ENCODE results near the gene PDXP. TPM values are rescaled to one million over a fixed set of nuclear protein-coding genes. Genes with fewer than 3 reads are reported as not detected.
A peak's percentile ranks its signal among the peaks of the same experiment; 100 is the strongest.

The PDXP gene
- total and polyA plus RNA-seq, 2 of the 13 experiments (the other 11 are each of a cell fraction or from before 2014, with no cell fraction given): 58.2 to 70.6 TPM

DNA sequence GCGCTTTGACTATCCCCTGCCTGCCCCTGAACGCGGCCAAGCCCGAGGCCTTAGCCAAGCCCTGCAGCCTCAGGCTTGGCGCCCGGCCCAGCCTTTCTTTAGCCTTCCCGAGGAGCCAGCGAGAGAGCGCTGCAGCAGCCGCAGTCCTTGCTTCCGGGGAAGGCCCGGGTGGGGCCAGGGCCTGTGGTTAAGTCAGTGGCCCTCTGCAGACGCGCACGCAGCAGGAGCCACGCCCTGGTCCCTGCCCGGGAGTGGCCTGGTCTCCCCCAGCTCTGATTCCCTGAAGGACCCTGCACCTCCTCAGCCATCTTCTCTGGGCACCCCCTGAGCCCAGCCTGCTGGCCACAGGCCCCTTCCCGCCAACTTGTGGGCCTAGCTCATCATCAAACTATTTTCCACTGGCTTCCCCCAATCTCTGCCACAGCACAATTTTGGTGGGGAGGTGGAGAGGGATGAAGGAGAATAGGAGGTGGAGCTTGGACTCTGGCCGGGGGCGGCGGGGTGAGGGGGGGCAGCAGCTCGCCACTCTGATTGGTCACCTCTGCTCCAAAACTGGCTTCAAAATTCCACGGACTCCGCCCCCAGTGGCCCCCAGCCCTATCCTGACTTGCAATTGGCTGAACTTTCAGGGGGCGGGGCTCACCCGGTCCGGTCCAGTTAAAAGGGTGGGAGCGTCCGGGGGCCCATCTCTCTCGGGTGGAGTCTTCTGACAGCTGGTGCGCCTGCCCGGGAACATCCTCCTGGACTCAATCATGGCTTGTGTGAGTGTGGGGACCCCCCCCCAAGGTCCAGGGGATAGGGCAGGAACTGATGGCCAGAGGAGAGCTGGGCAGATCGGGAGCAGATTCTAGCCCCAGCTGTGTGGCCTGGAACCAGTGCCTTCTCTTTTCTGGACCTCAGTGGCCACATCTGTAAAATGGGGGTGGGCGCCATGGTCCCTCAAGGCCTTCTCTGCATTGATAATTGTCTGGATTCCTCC lies 16.7 kb downstream of the PDXP start, which contains the start of gene LGALS1 (continued):
- TF ChIP-seq KLF16 (CRISPR knock-in tag; IDR thresholded peaks at IDR 0.05) (no peak), ZNF773 (CRISPR knock-in tag; IDR thresholded peaks at IDR 0.05; ENCODE audit: borderline replicate concordance) (no peak), ZNF800 (CRISPR knock-in tag; IDR thresholded peaks at IDR 0.05) (0 out of 2 replicates have a peak, but pooled peaks have one; percentile 40), ZNF274 (CRISPR knock-in tag; IDR thresholded peaks at IDR 0.05) (no peak), ZHX1 (CRISPR knock-in tag; IDR thresholded peaks at IDR 0.05; ENCODE audit: low read depth) (no peak), RAD51 (IDR thresholded peaks at IDR 0.05; ENCODE audit: borderline replicate concordance) (no peak), ZNF567 (CRISPR knock-in tag; IDR thresholded peaks at IDR 0.05; ENCODE audit: borderline replicate concordance) (no peak), ZNF136 (CRISPR knock-in tag; IDR thresholded peaks at IDR 0.05; ENCODE audit: low read depth) (no peak), SIN3A (IDR thresholded peaks at IDR 0.05; ENCODE audit: borderline replicate concordance, low read depth, low read length) (peak; percentile 22; the same call in 1 of the 2 replicates), PCBP1 (IDR thresholded peaks at IDR 0.05; ENCODE audit: borderline replicate concordance, low read depth, low read length) (no peak), FOSL1 (CRISPR knock-in tag; IDR thresholded peaks at IDR 0.05; ENCODE audit: borderline replicate concordance) (no peak), HNRNPUL1 (IDR thresholded peaks at IDR 0.05; ENCODE audit: low read depth, low read length) (no peak), TBP (CRISPR knock-in tag; IDR thresholded peaks at IDR 0.05) (no peak), MTA3 (CRISPR knock-in tag; IDR thresholded peaks at IDR 0.05) (no peak)
- TF ChIP-seq, protein P1, sequence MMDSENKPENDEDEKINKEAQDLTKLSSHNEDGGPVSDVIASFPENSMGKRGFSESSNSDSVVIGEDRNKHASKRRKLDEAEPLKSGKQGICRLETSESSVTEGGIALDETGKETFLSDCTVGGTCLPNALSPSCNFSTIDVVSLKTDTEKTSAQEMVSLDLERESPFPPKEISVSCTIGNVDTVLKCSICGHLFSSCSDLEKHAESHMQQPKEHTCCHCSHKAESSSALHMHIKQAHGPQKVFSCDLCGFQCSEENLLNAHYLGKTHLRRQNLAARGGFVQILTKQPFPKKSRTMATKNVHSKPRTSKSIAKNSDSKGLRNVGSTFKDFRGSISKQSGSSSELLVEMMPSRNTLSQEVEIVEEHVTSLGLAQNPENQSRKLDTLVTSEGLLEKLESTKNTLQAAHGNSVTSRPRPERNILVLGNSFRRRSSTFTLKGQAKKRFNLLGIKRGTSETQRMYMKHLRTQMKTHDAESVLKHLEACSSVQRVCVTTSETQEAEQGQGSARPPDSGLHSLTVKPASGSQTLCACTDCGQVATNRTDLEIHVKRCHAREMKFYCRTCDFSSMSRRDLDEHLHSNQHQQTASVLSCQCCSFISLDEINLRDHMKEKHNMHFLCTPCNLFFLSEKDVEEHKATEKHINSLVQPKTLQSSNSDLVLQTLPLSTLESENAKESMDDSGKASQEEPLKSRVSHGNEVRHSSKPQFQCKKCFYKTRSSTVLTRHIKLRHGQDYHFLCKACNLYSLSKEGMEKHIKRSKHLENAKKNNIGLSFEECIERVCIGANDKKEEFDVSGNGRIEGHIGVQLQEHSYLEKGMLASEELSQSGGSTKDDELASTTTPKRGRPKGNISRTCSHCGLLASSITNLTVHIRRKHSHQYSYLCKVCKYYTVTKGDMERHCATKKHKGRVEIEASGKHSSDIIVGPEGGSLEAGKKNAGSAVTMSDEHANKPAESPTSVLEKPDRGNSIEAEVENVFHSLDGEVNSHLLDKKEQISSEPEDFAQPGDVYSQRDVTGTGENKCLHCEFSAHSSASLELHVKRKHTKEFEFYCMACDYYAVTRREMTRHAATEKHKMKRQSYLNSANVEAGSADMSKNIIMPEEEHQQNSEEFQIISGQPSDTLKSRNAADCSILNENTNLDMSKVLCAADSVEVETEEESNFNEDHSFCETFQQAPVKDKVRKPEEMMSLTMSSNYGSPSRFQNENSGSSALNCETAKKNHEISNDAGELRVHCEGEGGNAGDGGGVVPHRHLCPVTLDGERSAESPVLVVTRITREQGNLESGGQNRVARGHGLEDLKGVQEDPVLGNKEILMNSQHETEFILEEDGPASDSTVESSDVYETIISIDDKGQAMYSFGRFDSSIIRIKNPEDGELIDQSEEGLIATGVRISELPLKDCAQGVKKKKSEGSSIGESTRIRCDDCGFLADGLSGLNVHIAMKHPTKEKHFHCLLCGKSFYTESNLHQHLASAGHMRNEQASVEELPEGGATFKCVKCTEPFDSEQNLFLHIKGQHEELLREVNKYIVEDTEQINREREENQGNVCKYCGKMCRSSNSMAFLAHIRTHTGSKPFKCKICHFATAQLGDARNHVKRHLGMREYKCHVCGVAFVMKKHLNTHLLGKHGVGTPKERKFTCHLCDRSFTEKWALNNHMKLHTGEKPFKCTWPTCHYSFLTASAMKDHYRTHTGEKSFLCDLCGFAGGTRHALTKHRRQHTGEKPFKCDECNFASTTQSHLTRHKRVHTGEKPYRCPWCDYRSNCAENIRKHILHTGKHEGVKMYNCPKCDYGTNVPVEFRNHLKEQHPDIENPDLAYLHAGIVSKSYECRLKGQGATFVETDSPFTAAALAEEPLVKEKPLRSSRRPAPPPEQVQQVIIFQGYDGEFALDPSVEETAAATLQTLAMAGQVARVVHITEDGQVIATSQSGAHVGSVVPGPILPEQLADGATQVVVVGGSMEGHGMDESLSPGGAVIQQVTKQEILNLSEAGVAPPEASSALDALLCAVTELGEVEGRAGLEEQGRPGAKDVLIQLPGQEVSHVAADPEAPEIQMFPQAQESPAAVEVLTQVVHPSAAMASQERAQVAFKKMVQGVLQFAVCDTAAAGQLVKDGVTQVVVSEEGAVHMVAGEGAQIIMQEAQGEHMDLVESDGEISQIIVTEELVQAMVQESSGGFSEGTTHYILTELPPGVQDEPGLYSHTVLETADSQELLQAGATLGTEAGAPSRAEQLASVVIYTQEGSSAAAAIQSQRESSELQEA (CRISPR knock-in tag; IDR thresholded peaks at IDR 0.05; ENCODE audit: not compliant biosample characterization): no peak

Measured in HepG2 (cell line).